Measurements from ENCODE around the gene FSTL4. TPM values are rescaled to one million over a fixed set of nuclear protein-coding genes. Genes with fewer than 3 reads are reported as not detected.

Gene FSTL4
- polyA plus RNA-seq, 1 of the 3 experiments (the other 2 are of a cell fraction) = not detected

DNA sequence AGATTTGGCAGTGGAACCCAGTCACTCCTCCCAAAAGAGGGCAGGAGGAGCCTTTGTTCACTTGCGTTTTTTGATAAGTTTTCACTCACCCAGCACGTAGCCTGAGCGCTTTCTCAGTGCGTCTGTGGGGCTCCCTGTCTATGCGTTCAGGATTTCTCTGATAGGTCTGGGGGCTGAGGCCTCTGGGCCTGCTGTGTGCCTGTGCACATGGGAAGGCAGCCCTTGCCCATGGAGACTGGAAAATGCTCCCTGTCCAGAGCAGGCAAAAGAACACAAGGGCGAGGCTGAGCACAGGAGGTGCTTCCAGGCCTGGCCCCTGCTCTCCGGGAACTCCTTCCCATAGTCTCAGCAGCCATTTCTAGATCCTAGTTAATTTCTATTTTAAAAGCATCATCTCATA, 249.9 kb downstream of the FSTL4 start:
- H3K4me1 ChIP-seq (ENCODE audit: control insufficient read depth in 1 of 2, insufficient read depth in 2 of 2, low read depth in 1 of 2, low read length in 1 of 2) = no peaks in the 10 kb centered on the region
- POLR2A ChIA-PET = no interaction called here
- H3K4me2 ChIP-seq = no peak overlapping the region
- H3K27me3 ChIP-seq (ENCODE audit: insufficient read depth) = peaks cover 8% of the 10 kb centered on the region; the same call in 1 of the 2 replicates
- no peaks in the 10 kb centered on the region for H3K9me3 ChIP-seq
- WGBS (ENCODE audit: low lambda C conversion rate) = 70% methylated on average over 7 of the region's 7 CpGs
- TF ChIP-seq, protein P1, sequence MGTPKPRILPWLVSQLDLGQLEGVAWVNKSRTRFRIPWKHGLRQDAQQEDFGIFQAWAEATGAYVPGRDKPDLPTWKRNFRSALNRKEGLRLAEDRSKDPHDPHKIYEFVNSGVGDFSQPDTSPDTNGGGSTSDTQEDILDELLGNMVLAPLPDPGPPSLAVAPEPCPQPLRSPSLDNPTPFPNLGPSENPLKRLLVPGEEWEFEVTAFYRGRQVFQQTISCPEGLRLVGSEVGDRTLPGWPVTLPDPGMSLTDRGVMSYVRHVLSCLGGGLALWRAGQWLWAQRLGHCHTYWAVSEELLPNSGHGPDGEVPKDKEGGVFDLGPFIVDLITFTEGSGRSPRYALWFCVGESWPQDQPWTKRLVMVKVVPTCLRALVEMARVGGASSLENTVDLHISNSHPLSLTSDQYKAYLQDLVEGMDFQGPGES (IDR thresholded peaks at IDR 0.05; ENCODE audit: low read depth, low read length) = no peak
- H3K79me2 ChIP-seq (ENCODE audit: insufficient read depth) = no peaks in the 10 kb centered on the region
- no peak overlapping the region for H2AFZ ChIP-seq (ENCODE audit: low read depth)
- no peak overlapping the region for H3K27ac ChIP-seq (ENCODE audit: low read depth in 2 of 2, low read length in 1 of 2)
- H3F3A ChIP-seq (replicated peaks; ENCODE audit: insufficient read depth) = no peaks in the 10 kb centered on the region
- DNase-seq = no peak
- CTCF ChIA-PET = no interaction called here
- no peaks in the 10 kb centered on the region for H3K9me2 ChIP-seq
- no peak overlapping the region for H3K9ac ChIP-seq
- no peaks in the 10 kb centered on the region for H3K36me3 ChIP-seq (replicated peaks in 1 of 2; ENCODE audit: control insufficient read depth in 1 of 2, insufficient read depth in 2 of 2, low read length in 1 of 2)
- no peak overlapping the region for H3K4me3 ChIP-seq (ENCODE audit: low read depth in 2 of 2, low read length in 1 of 2)
- H4K20me1 ChIP-seq (ENCODE audit: insufficient read depth) = no peaks in the 10 kb centered on the region

DNA sequence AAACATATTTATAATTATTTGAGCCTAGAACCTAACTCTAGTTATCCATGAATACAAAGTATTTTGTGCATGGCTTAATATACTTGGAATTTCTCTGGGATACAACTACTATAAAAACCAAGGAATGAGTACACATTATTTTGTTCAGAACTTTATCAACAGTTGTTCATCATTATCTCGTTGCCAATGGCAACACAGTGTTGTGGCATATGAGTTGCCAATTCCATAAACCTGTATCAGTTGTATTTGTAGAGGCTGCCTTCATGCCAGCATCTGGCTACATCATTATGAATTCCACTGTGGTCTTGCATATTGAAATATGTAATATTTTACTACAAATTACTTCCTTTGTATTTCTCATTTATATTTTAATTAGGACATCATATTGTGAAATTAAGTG, 250.4 kb downstream of the FSTL4 start:
- H3K9me3 ChIP-seq = no peaks in the 10 kb centered on the region
- no peaks in the 10 kb centered on the region for H3K9me2 ChIP-seq
- H3K4me2 ChIP-seq = no peak overlapping the region
- no peaks in the 10 kb centered on the region for H3K4me1 ChIP-seq (ENCODE audit: control insufficient read depth in 1 of 2, insufficient read depth in 2 of 2, low read depth in 1 of 2, low read length in 1 of 2)
- TF ChIP-seq SMC3 (IDR thresholded peaks at IDR 0.05; ENCODE audit: low read depth, low read length) = no peak
- TF ChIP-seq, protein P2, sequence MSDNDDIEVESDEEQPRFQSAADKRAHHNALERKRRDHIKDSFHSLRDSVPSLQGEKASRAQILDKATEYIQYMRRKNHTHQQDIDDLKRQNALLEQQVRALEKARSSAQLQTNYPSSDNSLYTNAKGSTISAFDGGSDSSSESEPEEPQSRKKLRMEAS (IDR thresholded peaks at IDR 0.05; ENCODE audit: low read depth) = no peak
- no peak for TF ChIP-seq FOXJ3 (CRISPR knock-in tag; IDR thresholded peaks at IDR 0.05)
- TF ChIP-seq FOSL2 (IDR thresholded peaks at IDR 0.05; ENCODE audit: borderline replicate concordance, low read depth) = no peak
- TF ChIP-seq YY1 (IDR thresholded peaks at IDR 0.05; ENCODE audit: low read depth) = no peak
- no peak overlapping the region for H3K4me3 ChIP-seq (ENCODE audit: low read depth in 2 of 2, low read length in 1 of 2)
- POLR2A ChIA-PET = no interaction called here
- H3K27me3 ChIP-seq (ENCODE audit: insufficient read depth) = peaks cover 8% of the 10 kb centered on the region; the same call in 1 of the 2 replicates
- CTCF ChIA-PET = no interaction called here
- H3K9ac ChIP-seq = no peak overlapping the region
- no peaks in the 10 kb centered on the region for H3K79me2 ChIP-seq (ENCODE audit: insufficient read depth)
- H2AFZ ChIP-seq (ENCODE audit: low read depth) = no peak overlapping the region
- H3K36me3 ChIP-seq (replicated peaks in 1 of 2; ENCODE audit: control insufficient read depth in 1 of 2, insufficient read depth in 2 of 2, low read length in 1 of 2) = no peaks in the 10 kb centered on the region
- DNase-seq = no peak
- H3K27ac ChIP-seq (ENCODE audit: low read depth in 2 of 2, low read length in 1 of 2) = no peak overlapping the region
- no peaks in the 10 kb centered on the region for H3F3A ChIP-seq (replicated peaks; ENCODE audit: insufficient read depth)
- WGBS (ENCODE audit: low lambda C conversion rate) = 9% methylated on average over 1 of the region's 1 CpG
- no peaks in the 10 kb centered on the region for H4K20me1 ChIP-seq (ENCODE audit: insufficient read depth)

DNA sequence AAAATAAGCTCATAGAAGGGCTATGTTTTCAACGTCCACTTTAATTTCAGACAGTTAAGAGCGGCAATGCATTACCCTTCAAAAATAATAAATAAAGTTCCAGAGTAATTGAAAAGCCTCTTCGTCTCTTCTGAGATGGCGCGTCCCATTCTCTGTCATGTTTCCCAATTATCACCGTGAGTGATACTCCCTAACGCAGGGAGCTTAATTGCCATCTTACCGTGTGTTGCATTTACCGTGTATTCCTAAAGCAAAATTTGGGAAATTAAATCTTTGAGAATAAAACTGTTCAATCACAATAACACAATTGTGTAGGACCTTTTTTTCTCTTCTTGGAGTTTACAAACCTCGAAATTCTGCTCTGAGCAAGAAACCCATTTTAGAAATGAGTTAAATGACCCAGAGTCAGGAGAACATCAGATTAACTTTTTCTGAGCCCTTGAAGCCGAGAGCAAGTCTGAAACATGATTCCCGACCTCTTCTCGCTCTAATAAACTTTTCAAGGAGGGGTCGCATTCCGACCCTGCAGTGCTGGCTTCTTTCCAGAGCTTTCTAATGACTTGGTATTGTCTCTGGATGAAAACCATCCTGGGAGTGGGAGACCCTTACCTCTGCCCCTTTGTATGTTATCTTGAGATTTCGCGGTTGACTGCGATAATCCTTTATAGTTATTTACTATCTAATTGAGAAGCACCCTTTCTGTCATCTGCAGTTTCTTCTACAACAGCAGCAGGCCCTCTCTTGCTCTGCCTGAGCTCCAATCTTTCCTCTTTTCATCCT, 251.5 kb downstream of the FSTL4 start:
- Histone ChIP-seq H4K20me1 (ENCODE audit: insufficient read depth) (no peaks in the 10 kb centered on the region), H3K27me3 (ENCODE audit: insufficient read depth) (peaks cover 8% of the 10 kb centered on the region; the same call in 1 of the 2 replicates), H3K4me1 (ENCODE audit: control insufficient read depth in 1 of 2, insufficient read depth in 2 of 2, low read depth in 1 of 2, low read length in 1 of 2) (no peaks in the 10 kb centered on the region), H3K9ac (no peak overlapping the region), H3K9me3 (no peaks in the 10 kb centered on the region), H2AFZ (ENCODE audit: low read depth) (no peak overlapping the region), H3K36me3 (replicated peaks in 1 of 2; ENCODE audit: control insufficient read depth in 1 of 2, insufficient read depth in 2 of 2, low read length in 1 of 2) (no peaks in the 10 kb centered on the region), H3K79me2 (ENCODE audit: insufficient read depth) (no peaks in the 10 kb centered on the region), H3K4me3 (ENCODE audit: low read depth in 2 of 2, low read length in 1 of 2) (no peak overlapping the region), H3K27ac (ENCODE audit: low read depth in 2 of 2, low read length in 1 of 2) (no peak overlapping the region), H3F3A (replicated peaks; ENCODE audit: insufficient read depth) (no peaks in the 10 kb centered on the region), H3K4me2 (no peak overlapping the region), H3K9me2 (no peaks in the 10 kb centered on the region)
- ChIA-PET CTCF (interaction anchor here (1.3 to 1.4 kb wide), 2 partner anchors 20 to 63 kb away, joined by 3 to 5 read pairs; no protein-coding TSS in a partner anchor), POLR2A (no interaction called here)
- TF ChIP-seq, protein P1 (IDR thresholded peaks at IDR 0.05; ENCODE audit: low read depth, low read length) = no peak
- TF ChIP-seq MEF2A (IDR thresholded peaks at IDR 0.05; ENCODE audit: borderline replicate concordance, low read depth) = no peak
- no peak for TF ChIP-seq RAD21 (IDR thresholded peaks at IDR 0.05; ENCODE audit: low read length)
- TF ChIP-seq, protein P3, sequence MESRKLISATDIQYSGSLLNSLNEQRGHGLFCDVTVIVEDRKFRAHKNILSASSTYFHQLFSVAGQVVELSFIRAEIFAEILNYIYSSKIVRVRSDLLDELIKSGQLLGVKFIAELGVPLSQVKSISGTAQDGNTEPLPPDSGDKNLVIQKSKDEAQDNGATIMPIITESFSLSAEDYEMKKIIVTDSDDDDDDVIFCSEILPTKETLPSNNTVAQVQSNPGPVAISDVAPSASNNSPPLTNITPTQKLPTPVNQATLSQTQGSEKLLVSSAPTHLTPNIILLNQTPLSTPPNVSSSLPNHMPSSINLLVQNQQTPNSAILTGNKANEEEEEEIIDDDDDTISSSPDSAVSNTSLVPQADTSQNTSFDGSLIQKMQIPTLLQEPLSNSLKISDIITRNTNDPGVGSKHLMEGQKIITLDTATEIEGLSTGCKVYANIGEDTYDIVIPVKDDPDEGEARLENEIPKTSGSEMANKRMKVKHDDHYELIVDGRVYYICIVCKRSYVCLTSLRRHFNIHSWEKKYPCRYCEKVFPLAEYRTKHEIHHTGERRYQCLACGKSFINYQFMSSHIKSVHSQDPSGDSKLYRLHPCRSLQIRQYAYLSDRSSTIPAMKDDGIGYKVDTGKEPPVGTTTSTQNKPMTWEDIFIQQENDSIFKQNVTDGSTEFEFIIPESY (IDR thresholded peaks at IDR 0.05; ENCODE audit: borderline replicate concordance, low read depth) = no peak
- TF ChIP-seq RCOR1 (IDR thresholded peaks at IDR 0.05; ENCODE audit: low read length) = no peak
- TF ChIP-seq, protein P4, sequence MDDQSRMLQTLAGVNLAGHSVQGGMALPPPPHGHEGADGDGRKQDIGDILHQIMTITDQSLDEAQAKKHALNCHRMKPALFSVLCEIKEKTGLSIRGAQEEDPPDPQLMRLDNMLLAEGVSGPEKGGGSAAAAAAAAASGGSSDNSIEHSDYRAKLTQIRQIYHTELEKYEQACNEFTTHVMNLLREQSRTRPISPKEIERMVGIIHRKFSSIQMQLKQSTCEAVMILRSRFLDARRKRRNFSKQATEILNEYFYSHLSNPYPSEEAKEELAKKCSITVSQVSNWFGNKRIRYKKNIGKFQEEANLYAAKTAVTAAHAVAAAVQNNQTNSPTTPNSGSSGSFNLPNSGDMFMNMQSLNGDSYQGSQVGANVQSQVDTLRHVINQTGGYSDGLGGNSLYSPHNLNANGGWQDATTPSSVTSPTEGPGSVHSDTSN (IDR thresholded peaks at IDR 0.05) = no peak
- TF ChIP-seq EZH2phosphoT487 (IDR thresholded peaks at IDR 0.05; ENCODE audit: borderline replicate concordance, low read depth) = no peak
- no peak for TF ChIP-seq NRF1 (IDR thresholded peaks at IDR 0.05; ENCODE audit: low read depth, low read length)
- no peak for TF ChIP-seq GABPA (IDR thresholded peaks at IDR 0.05; ENCODE audit: low read depth)
- no peak for TF ChIP-seq FOXJ3 (CRISPR knock-in tag; IDR thresholded peaks at IDR 0.05)
- no peak for TF ChIP-seq TAF1 (IDR thresholded peaks at IDR 0.05; ENCODE audit: borderline replicate concordance, low read depth, low read length)
- WGBS (ENCODE audit: low lambda C conversion rate) = 72% methylated on average over 18 of the region's 18 CpGs
- no peak for DNase-seq

Measured in SK-N-SH (cell line).